Measurements from ENCODE around the gene TCHHL1.
A peak's percentile ranks its signal among the peaks of the same experiment; 100 is the strongest.

TCHHL1 gene

DNA sequence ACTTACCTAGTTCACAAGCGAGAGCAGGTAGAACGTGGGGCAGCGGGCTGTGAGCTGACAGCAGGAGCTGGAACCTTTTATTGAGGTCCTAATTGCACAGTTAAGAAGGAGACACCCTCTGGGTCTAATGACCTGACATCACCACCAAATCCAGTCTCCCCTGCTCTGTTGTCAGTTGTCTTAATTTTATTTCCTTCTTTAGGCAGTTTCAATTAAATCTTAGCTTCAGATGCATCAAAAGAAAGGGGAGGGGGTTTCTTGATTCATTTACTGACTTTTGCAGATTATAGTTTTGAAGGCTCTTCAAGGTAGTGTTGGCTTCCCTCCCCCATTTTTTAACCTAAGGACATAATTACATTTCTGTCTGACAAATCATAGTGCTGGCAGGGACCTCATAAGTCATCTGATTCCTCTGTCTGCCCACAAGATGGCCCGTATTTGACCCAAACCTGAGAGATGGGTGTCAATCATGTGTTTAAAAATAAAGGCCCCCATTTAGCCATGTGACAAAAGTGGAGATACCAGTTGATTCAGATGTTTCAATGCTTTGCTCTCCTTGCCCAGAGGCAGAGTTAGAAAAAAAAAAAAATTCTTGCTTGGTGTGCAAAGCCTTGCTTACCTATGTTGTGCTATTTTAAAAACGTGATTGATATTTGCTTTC is at the start of gene TCHHL1:
Gene TCHHL1 (minus strand): TSS at position 51 of the 661 bp plus-strand sequence. CDS start 921 bp downstream, outside the sequence.
- DNase-seq, result no peak

DNA sequence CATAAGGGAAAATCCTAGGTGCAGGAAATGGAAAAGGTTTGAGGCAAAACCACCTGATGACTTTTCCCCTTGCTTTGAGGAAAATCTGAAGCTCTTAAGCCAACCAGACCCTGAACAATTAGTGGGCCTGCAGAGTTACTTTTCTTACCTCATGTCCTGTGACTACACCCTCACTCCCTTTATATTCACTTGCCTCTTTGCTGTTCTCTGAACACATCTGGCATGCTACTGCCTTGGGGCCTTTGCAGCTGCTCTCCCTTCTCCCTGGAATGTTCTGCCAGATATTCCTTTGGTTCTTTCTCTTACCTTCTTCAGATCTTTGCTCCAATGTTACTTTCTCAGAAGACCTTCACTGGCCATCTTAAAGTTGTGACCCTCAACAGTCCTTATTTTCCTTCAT is 48.4 kb upstream of the TCHHL1 start:
- no peak for DNase-seq

DNA sequence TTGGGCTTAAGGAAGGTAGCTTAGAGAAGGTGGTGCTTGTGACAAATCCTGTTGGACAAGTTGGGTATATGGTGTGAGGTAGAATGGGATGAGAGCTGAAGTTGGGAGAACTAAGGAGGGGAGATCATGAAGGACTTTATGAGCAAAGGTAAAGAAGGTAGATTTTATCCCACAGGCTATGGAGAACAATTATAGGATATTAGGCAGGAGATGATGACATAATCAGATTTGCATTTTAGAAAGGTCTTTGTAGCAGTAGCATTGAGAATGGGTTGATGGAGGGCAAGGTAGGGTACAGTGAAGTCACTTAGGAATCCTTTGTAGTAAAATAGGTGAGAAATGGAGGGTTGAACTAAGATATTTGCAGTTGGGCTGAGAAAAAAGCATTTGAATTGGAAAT is 41.3 kb upstream of the TCHHL1 start:
- DNase-seq, result no peak

DNA sequence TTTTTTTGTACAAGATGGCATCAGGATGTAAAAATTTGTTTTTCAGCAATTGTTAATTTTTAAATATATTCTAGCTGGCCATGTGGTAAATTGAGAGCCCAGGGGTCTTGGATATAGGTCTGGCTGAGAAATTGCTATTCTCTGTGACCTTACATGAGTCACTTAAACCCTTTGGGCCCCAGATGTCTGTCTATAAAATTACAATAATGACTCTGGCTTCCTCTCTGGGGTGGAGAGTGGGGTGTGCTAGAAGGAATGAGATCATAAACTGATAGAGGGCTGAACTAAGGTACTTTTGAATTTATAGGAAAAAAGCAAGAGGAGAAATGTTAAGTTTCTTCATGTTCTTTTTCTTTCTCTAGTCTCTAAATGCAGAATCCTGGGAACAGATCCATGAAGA is 38.8 kb upstream of the TCHHL1 start:
- no peak for DNase-seq

DNA sequence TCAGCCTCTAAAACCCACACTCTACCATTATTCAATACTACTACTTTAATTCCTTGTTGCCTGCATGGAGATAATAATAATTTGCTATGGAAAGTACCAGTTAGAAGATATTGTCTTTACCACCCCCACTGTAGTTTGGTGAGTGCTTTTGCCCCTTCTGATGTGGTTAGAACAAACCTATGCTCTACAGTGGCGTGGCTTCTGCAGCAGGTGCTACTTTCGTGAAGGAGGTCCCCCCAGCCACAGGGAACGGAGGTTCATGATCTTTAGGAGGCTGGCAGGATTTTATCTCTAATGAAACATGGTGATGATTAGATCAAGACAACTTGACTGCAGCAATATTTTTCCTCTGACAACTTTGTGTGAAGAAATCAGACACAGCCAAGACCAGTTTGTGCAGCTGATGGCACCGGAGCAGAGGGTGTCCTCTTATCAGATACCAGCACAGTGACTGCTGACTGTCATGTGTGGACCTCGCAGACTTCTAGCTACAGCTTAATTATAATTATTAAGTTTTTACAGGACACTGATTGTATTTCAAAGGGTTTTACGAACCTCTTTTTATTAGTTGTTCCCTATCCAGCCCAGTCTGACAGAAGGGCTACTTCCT is 37.1 kb upstream of the TCHHL1 start:
- DNase-seq, result peak; percentile 9

DNA sequence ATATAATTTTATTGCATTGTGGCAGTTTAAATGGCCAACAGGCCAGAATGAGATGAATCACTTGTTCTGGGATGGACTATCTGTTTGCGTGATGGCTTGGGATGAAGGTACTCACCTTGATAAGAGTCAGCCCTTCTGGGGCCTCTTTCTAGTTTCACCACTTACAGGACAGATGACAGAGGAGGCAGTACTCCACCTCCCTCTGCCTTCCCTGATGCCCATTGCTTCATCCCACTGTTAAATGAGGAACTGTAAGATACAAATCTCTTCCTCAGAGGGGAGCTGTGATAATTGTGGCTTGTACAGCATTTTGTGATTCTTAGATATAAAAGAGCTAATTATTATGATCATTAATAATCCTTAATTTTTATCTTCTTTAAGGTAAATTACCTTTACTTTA is 30.1 kb upstream of the TCHHL1 start:
- peak; percentile 32 for DNase-seq

DNA sequence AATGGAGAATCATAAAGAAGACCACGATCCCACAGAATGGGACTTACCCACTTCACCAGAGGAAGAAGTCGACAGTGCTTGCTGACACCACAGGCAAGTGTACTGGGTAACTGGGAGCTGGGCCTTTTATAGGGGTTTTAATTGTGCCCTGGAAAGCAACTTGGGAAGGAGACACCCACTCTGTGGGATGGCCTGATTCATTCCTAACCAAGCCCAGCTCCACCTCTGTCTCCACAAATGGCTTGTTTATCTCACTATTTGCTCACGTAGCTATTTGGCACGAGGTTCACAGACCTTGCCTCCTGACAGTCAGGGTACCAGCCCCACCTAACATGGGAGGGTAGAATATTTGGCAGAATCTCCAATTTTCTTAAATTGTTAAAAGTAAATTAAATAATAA is 26.5 kb upstream of the TCHHL1 start, which contains the start of gene TCHH:
Gene TCHH (minus strand): TSS at position 101 of the 400 bp plus-strand sequence. CDS start 1,364 bp downstream, outside the sequence.
- no peak for DNase-seq

DNA sequence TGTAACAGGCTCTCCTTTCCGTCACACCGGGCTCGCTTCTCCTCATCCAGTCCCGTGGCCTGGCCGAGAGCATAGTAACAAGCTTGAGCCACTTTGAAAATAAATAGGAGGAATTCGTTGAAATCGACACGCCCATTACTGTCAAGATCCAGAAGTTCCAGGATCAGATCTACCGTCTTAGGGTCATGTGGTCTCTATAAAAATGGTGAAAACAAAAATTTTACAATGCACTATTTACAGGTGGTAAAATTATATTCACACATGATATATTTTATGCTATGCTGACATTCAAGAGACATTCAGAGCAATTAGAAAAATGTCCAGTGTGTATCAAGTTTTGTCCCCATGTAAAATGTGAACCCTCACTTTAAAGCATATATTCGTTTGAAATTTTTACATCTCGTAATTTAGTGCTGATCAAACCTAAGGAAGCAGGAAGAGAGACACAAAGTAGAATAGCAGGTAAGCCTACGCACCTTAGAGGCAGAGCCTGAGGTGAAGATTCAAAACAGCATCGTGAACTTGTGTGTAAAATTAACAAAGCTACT is 24.1 kb upstream of the TCHHL1 start:
- no peak for DNase-seq

DNA sequence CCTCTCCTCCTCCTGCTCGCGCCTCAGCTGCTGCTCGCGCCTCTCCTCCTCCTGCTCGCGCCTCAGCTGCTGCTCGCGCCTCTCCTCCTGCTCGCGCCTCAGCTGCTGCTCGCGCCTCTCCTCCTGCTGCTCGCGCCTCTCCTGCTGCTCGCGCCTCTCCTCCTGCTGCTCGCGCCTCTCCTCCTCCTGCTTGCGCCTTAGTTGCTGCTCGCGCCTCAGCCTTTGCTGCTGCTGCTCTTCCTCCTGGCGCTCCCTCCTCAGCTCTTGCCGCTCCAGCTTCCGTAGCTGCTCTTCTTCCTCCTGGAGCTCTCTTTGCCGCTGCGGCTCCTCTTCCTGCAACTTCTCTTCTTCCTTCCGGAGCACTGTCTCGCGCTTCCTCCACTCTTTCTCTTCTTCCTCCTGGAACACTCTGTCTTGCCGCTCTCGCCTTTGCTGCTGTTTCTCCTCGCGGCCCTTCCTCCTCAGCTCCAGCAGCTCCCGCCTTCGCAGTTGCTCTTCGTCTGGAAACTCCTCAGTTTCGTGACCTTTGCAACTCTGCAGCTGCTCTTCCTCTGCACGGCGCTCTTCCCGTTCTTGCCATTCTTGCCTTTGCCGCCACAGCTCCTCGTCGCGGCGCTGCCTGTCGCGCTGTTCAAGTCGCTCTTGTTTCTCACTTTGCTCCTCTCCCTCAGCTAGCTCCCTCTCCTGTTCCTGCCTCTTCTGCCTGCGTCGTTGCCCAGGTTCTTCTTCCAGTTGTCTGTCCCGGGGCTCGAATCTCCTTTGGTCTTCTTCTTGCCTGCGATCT is 23.4 kb upstream of the TCHHL1 start:
- DNase-seq, result peak; percentile 33

DNA sequence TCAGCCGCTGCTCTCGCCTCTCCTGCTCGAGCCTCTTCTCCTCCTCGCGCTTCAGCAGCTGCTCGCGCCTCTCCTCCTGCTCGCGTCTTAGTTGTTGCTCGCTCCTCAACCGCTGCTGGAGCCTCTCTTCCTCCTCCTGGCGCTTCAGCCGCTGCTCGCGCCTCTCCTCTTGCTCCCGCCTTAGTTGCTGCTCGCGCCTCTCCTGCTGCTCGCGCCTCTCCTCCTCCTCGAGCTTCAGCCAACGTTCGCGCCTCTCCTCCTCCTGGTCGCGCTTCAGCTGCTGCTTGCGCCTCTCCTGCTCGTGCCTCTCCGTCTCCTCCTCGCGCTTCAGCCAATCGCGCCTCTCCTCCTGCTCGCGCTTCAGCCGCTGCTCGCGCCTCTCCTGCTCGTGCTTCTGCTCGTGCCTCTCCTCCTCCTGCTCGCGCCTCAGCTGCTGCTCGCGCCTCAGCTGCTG is 22.7 kb upstream of the TCHHL1 start:
- DNase-seq, result peak; percentile 72

DNA sequence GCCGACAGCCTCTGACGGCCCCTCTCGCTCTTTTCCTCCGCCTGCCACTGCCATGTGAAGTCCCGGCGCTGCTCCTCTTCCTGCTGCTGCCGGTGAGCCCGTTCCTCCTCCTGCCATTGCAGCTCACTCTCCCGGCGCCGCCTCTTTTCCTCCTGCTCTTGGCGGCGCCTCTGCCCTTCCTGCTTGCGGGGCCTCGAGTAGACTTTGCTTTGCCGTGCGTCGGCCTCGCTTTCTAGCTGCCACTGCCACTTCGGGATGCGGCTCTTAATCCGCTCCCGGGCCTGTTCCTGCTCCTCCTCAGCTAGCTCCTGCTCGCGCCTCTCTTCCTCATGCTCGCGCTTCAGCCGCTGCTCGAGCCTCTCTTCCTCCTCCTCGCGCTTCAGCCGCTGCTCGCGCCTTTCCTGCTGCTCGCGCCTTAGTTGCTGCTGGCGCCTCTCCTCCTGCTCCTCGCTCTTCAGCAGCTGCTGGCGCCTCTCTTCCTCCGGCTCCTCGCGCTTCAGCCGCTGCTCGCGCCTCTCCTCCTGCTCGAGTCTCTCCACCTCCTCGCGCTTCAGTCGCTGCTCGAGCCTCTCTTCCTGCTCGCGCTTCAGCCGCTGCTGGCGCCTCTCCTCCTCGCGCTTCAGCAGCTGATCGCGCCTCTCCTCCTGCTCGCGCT is 22.1 kb upstream of the TCHHL1 start:
- peak; percentile 70 for DNase-seq

DNA sequence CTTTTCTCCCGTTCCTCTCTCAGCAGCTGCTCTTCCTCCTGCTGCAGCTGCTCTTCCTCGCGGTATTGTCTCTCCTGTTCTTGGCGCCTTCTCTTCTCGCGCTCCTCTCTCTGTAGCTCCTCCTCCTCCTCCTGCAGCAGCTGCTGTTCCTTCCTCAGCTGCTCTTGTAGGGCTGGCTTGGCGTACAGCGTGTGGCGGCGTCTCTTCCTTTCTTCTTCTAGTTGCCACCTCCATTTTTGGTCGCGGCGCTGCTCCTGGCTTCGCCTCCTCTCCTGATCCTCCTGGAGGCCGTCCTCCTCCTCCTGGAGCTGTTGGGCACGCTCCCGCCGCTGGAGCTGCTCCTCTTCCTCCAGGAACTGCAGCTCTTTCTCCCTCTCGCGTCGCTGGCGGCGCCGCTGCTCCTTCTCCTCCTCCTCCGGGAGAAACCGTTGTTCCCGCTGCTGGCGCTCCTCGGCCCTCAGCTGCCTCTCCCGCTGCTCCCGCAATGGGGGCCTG is 21.5 kb upstream of the TCHHL1 start:
- DNase-seq, result peak; percentile 74

DNA sequence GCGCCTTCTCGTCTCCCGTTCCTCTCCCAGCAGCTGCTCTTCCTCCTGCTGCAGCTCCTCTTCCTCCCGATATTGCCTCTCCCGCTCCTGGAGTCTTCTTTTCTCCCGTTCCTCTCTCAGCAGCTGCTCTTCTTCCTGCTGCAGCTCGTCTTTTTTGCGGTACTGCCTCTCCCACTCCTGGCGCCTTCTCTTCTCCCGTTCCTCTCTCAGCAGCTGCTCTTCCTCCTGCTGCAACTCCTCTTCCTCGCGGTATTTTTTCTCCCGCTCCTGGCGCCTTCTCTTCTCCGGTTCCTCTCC is 21.1 kb upstream of the TCHHL1 start:
- DNase-seq, result no peak

DNA sequence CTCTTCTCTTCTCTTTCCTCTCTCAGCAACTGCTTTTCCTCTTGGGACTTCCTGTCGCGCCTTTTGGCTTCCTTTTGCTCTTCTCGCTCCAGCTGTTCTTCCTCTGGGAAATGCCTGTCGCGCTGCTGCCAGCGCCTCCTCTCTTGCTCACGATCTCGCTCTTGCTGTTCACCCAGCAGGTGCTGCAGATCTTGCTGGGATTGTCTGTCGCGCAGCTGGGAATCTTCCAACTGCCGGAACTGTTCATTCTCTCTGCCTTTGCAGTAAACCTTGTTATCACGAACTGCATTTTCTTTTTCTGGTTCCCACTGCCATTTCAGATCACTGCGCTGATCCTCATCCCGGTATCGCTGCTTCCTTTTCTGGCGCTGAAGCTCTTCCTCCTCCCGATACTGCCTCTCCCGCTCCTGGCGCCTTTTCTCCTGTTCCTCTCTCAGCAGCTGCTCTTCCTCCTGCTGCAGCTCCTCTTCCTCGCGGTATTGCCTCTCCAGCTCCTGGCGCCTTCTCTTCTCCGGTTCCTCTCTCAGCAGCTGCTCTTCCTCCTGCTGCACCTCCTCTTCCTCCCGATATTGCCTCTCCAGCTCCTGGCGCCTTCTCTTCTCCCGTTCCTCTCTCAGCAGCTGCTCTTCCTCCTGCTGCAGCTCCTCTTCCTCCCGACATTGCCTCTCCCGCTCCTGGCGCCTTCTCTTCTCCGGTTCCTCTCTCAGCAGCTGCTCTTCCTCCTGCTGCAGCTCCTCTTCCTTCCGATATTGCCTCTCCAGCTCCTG is 20.6 kb upstream of the TCHHL1 start:
- DNase-seq, result no peak

DNA sequence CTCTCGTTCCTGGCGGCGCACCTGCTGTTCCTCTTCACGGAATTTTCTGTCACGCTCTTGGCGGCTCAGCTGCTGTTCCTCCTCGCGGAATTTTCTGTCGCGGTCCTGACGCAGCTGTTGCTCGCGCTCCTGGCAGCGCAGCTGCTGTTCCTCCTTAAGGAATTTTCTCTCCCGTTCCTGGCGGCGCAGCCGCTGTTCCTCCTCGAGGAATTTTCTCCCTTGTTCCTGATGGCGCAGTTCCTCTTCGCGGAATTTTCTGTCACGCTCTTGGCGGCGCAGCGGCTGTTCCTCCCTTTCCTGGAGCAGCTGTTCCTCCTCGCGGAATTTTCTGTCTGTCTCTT is 20.0 kb upstream of the TCHHL1 start:
- DNase-seq, result no peak

DNA sequence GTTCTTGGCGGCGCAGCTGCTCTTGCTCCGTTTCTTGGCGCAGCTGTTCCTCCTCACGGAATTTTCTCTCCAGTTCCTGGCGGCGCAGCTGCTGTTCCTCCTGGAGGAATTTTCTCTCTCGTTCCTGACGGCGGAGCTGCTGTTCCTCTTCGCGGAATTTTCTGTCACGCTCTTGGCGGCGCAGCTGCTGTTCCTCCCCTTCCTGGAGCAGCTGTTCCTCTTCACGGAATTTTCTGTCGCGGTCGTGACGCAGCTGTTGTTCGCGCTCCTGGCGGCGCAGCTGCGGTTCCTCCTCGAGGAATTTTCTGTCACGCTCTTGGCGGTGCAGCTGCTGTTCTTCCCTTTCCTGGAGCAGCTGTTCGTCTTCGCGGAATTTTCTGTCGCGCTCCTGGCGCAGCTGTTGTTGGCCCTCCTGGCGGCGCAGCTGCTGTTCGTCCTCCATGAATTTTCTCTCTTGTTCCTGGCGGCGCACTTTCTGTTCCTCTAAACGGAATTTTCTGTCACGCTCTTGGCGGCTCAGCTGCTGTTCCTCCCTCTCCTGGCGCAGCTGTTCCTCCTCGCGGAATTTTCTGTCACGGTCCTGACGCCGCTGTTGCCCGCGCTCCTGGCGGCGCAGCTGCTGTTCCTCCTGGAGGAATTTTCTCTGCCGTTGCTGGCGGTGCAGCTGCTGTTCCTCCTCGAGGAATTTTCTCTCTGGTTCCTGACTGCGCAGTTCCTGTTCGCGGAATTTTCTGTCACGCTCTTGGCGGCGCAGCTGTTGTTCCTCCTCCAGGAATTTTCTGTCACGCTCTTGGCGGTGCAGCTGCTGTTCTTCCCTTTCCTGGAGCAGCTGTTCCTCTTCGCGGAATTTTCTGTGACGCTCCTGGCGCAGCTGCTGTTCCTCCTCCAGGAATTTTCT is 19.4 kb upstream of the TCHHL1 start:
- DNase-seq, result peak; percentile 18

DNA sequence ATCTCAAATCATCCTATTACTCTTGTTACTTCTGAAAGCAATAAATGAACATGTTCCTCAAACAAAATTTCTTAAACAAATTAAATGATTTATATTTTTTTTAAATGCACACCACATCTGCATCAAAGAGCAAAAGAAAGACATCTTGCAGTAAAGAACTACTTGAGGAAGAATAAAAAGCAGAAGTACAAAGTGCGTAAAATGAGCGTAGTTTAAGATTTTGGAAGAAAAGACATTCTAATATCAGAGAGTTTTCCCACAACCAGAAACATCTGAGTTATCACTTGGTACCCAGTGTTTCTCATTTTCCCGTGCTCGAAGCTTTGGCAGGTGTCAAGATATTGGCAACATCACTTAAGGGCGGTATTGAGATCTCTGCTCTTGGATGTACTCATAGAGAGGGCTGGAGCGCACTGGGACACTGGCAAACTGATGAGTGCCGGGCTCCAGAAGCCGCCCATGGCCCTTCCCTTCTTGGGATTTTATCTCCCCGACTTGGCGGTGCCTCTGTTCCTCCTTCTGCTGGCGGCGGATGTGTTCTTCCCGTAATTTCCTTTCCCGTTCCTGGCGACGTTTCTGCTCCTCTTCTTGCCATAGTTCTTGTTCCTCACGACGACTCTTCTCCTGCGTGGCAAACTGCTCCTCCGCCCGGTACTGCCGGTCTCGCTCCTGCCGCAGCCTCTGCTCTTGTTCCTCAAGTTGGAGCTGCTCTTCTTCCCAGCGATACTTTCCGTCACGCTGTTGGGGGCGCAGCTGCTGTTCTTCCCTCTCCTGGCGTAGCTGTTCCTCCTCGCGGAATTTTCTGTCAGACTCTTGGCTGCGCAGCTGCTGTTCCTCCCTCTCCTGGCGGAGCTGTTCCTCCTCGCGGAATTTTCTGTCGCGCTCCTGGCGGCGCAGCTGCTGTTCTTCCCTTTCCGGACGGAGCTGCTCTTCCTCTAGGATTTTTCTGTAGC is 18.4 kb upstream of the TCHHL1 start:
- DNase-seq, result peak; percentile 15

DNA sequence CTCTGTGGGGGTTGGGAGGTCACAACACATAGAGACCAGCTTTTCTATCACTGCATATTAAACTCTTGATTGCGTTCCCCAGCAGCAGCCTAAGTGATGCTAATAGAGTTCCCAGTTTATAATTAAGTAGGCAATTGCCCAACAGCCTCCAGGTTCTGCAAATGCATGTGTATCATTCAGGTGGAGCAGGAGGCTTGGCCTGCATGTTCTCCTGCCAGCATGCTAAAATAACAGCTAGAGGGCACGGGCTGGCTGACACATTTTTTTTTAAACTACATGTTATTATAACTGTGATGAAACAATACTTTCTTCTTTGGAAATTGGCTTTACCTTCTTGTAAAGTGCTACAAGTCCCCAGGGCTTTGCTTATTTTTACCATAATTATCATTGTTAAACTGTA is 16.0 kb upstream of the TCHHL1 start:
- no peak for DNase-seq

DNA sequence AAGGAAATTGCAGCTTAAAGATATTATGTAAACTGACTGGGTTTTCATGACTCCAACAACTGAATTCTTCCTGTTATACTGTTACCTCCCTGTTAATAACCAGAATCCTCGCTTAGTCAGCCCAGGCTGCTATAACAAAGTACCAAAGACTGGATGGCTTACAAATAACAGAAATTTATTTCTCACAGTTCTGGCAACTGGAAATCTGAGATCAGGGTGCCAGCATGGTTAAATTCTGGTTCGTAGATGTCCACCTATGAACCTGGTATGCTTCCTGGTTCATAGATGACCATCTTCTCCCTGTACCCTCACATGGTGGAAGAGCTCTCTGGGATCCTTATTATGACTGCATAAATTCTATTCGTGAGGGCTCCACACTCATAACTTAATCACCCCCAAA is 8.1 kb upstream of the TCHHL1 start:
- DNase-seq, result no peak

DNA sequence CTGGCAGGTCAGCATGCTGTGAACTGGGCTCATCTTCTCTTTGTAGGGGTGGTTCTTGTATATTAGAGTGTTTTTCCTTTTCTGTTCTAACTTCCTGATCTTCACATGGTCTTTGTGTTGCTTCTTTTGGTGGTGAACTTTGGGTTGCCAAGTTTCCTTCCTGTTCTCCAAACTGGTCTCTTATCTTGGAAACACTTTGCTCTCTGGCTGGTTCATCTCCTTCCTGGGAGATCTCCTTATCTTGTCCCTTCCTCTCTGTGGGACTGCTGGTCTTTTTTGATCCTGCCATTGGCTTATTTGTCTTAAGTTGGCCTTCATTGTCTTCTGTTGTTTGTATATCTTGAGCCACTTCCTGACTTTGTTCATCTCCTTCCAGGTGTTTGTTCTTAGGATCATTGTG is 2.1 kb downstream of the TCHHL1 start:
- peak; percentile 55 for DNase-seq

Data from hematopoietic multipotent progenitor cell treated with erythropoietin and hydrocortisone succinate and interleukin-3 and kit ligand, for 4 days (in vitro differentiated cells).